GM23338 (cell line): ENCODE data around the gene VWA5A. TPM values are rescaled to one million over a fixed set of nuclear protein-coding genes. Genes with fewer than 3 reads are reported as not detected.

Source experiments
- ATAC-seq: fragments of 200-7000 bp; cut with Tn5 transposase; 3 replicates; pipeline ENCODE4 v1.9.1; 2020
- DNase-seq: peaks from one replicate; pipeline ENCODE4 v3.0.0-alpha.2; 2015; ENCODE audit warnings: low spot score
- H2AFZ ChIP-seq: fragments of 200-600 bp; sonication (generic); 2 replicates; pipeline ENCODE4 v1.8.0; 2016; ENCODE audit warnings: antibody characterized with exemption, mild to moderate bottlenecking, moderate library complexity
- H3F3A ChIP-seq: fragments of 200-600 bp; sonication (generic); replicated peaks from 2 replicates; pipeline ENCODE4 v1.8.0; 2017; ENCODE audit warnings: antibody characterized with exemption, mixed run types, low read depth
- H3K27ac ChIP-seq: fragments of 200-600 bp; sonication (generic); 2 replicates; pipeline ENCODE4 v1.6.1; 2016; ENCODE audit warnings: low read depth
- H3K27me3 ChIP-seq: fragments of 200-600 bp; sonication (generic); 2 replicates; pipeline ENCODE4 v1.8.0; 2016; ENCODE audit warnings: mild to moderate bottlenecking, mixed run types, moderate library complexity; ENCODE audit not compliant: insufficient read depth
- H3K36me3 ChIP-seq: fragments of 200-600 bp; sonication (generic); 2 replicates; pipeline ENCODE4 v1.8.0; 2016; ENCODE audit warnings: mild to moderate bottlenecking; ENCODE audit not compliant: insufficient read depth
- H3K4me1 ChIP-seq: fragments of 200-600 bp; sonication (generic); 2 replicates; pipeline ENCODE4 v1.8.0; 2016; ENCODE audit warnings: mild to moderate bottlenecking, moderate library complexity; ENCODE audit not compliant: insufficient read depth
- H3K4me2 ChIP-seq: fragments of 200-600 bp; sonication (generic); 2 replicates; pipeline ENCODE4 v1.7.1; 2017; ENCODE audit warnings: mixed run types
- H3K4me3 ChIP-seq: fragments of 200-600 bp; sonication (generic); 2 replicates; pipeline ENCODE4 v1.6.1; 2016; ENCODE audit warnings: mixed run types
- H3K79me2 ChIP-seq: fragments of 200-600 bp; sonication (generic); replicated peaks from 2 replicates; pipeline ENCODE4 v1.8.0; 2017; ENCODE audit warnings: mild to moderate bottlenecking; ENCODE audit not compliant: insufficient read depth
- H3K9me2 ChIP-seq: fragments of 200-600 bp; sonication (generic); 2 replicates; pipeline ENCODE4 v1.8.0; 2017; ENCODE audit not compliant: insufficient read depth
- H4K20me1 ChIP-seq: fragments of 200-600 bp; sonication (generic); replicated peaks from 2 replicates; pipeline ENCODE4 v1.8.0; 2017; ENCODE audit warnings: mild to moderate bottlenecking; ENCODE audit not compliant: insufficient read depth
- H3K27ac Mint-ChIP-seq: 2 replicates; pipeline ENCODE4 v1.8.0; 2020; ENCODE audit warnings: inconsistent platforms, mild to moderate bottlenecking, moderate library complexity, mixed read lengths
- H3K27me3 Mint-ChIP-seq: 3 replicates; pipeline ENCODE4 v1.8.0; 2022; ENCODE audit warnings: low read depth, mild to moderate bottlenecking, moderate library complexity, mixed read lengths, inconsistent platforms; ENCODE audit not compliant: insufficient read depth, poor library complexity
- H3K36me3 Mint-ChIP-seq: 3 replicates; pipeline ENCODE4 v1.8.0; 2021; ENCODE audit warnings: low read depth, mild to moderate bottlenecking, inconsistent platforms, moderate library complexity, mixed read lengths
- H3K4me1 Mint-ChIP-seq: 3 replicates; pipeline ENCODE4 v1.8.0; 2020; ENCODE audit warnings: mild to moderate bottlenecking, inconsistent platforms, mixed read lengths
- H3K4me3 Mint-ChIP-seq: 3 replicates; pipeline ENCODE4 v1.8.0; 2021; ENCODE audit warnings: moderate library complexity, mild to moderate bottlenecking, inconsistent platforms, mixed read lengths
- H3K9me3 Mint-ChIP-seq: 3 replicates; pipeline ENCODE4 v1.8.0; 2020; ENCODE audit warnings: moderate library complexity, mild to moderate bottlenecking, inconsistent platforms, mixed read lengths
- EZH2phosphoT487 ChIP-seq: fragments of 200-600 bp; sonication (generic); IDR thresholded peaks from one replicate; pipeline ENCODE4 v1.8.1; 2018; ENCODE audit warnings: antibody characterized with exemption; ENCODE audit not compliant: unreplicated experiment
- NANOG ChIP-seq: IDR thresholded peaks from 2 replicates; pipeline ENCODE4 v1.6.1; 2016; ENCODE audit warnings: antibody characterized with exemption, borderline replicate concordance
- ZNF331 ChIP-seq: fragments of 250-450 bp; sonication (Bioruptor Pico); IDR thresholded peaks from 2 replicates; pipeline ENCODE4 v1.5.0; 2020; ENCODE audit warnings: low read depth, mild to moderate bottlenecking, moderate library complexity
- polyA plus RNA-seq: library from polyadenylated mRNA; unstranded; fragments of >200 nt; fragmentation: Nextera tagmentation; extraction: Ambion mirVana; gene quantifications from 2 replicates; pipeline ENCODE4 v1.2.1, GENCODE V29; 2016
- total RNA-seq: library from RNA; depleted of rRNA; stranded (reverse); fragments of >200 nt; shearing (Covaris generic); gene quantifications from 2 replicates; pipeline ENCODE4 v1.2.3, GENCODE V29; 2014
- TF ChIP-seq, protein P1 (sequence below): fragments of 250-450 bp; sonication (Bioruptor Pico); IDR thresholded peaks from 2 replicates; pipeline ENCODE4 v1.5.0; 2020; ENCODE audit warnings: mild to moderate bottlenecking, moderate library complexity
- TF ChIP-seq, protein P2 (sequence below): IDR thresholded peaks from 2 replicates; pipeline ENCODE4 v1.6.1; 2016; ENCODE audit warnings: antibody characterized with exemption

VWA5A gene
- total and polyA plus RNA-seq, 2 experiments from 2014 or later: 10.0 to 13.5 TPM

DNA sequence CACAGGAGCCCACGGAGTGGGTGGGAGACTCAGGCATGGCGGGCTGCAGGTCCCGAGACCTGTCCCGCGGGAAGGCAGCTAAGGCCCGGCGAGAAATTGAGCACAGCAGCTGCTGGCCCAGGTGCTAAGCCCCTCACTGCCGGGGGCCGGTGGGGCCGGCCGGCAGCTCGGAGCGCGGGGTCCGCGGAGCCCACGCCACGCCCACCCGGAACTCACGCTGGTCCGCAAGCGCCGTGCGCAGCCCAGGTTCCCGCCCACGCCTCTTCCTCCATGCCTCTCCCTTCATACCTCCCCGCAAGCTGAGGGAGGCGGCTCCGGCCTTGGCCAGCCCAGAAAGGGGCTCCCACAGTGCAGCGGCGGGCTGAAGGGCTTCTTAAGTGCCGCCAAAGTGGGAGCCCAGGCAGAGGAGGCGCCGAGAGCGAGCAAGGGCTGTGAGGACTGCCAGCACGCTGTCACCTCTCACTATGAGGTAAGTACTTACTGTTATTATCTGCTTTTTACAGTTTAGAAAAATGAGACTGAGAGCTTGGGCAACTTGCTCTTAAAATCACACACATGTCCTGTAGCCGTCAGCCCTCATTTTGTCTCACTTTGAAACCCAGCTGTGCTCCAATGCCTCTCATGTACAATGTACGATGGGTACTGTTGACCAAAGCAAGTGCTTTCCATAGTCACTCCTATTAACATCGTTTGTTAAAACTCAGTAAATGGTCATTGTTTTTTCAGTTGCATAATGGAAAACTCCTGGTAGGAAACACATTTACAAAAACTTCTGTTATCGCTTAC is 55.7 kb downstream of the VWA5A start (continued):
- TF ChIP-seq, protein P1, sequence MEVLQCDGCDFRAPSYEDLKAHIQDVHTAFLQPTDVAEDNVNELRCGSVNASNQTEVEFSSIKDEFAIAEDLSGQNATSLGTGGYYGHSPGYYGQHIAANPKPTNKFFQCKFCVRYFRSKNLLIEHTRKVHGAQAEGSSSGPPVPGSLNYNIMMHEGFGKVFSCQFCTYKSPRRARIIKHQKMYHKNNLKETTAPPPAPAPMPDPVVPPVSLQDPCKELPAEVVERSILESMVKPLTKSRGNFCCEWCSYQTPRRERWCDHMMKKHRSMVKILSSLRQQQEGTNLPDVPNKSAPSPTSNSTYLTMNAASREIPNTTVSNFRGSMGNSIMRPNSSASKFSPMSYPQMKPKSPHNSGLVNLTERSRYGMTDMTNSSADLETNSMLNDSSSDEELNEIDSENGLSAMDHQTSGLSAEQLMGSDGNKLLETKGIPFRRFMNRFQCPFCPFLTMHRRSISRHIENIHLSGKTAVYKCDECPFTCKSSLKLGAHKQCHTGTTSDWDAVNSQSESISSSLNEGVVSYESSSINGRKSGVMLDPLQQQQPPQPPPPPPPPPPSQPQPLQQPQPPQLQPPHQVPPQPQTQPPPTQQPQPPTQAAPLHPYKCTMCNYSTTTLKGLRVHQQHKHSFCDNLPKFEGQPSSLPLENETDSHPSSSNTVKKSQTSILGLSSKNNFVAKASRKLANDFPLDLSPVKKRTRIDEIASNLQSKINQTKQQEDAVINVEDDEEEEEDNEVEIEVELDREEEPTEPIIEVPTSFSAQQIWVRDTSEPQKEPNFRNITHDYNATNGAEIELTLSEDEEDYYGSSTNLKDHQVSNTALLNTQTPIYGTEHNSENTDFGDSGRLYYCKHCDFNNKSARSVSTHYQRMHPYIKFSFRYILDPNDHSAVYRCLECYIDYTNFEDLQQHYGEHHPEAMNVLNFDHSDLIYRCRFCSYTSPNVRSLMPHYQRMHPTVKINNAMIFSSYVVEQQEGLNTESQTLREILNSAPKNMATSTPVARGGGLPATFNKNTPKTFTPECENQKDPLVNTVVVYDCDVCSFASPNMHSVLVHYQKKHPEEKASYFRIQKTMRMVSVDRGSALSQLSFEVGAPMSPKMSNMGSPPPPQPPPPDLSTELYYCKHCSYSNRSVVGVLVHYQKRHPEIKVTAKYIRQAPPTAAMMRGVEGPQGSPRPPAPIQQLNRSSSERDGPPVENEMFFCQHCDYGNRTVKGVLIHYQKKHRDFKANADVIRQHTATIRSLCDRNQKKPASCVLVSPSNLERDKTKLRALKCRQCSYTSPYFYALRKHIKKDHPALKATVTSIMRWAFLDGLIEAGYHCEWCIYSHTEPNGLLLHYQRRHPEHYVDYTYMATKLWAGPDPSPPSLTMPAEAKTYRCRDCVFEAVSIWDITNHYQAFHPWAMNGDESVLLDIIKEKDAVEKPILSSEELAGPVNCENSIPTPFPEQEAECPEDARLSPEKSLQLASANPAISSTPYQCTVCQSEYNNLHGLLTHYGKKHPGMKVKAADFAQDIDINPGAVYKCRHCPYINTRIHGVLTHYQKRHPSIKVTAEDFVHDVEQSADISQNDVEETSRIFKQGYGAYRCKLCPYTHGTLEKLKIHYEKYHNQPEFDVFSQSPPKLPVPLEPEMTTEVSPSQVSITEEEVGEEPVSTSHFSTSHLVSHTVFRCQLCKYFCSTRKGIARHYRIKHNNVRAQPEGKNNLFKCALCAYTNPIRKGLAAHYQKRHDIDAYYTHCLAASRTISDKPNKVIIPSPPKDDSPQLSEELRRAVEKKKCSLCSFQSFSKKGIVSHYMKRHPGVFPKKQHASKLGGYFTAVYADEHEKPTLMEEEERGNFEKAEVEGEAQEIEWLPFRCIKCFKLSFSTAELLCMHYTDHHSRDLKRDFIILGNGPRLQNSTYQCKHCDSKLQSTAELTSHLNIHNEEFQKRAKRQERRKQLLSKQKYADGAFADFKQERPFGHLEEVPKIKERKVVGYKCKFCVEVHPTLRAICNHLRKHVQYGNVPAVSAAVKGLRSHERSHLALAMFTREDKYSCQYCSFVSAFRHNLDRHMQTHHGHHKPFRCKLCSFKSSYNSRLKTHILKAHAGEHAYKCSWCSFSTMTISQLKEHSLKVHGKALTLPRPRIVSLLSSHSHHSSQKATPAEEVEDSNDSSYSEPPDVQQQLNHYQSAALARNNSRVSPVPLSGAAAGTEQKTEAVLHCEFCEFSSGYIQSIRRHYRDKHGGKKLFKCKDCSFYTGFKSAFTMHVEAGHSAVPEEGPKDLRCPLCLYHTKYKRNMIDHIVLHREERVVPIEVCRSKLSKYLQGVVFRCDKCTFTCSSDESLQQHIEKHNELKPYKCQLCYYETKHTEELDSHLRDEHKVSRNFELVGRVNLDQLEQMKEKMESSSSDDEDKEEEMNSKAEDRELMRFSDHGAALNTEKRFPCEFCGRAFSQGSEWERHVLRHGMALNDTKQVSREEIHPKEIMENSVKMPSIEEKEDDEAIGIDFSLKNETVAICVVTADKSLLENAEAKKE (CRISPR knock-in tag): no peak
- no peak for TF ChIP-seq NANOG

DNA sequence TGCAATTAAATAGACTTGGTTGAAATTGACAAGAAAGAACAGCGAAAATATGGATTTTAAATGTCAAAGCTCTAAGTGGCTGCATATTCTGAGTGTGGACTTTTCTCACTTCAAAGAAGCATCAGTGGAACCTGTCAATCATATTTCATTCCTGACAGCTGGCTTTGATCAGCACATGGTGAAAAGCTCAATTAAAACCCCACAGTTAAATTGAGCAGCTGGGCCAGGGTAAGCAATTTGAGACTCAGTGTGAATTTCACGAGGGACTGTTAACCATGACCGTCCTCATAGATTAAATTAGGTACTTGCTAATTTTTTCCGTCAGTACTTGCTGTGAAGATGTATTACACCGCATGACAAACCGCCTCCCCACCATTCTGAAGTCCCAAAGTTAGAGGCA is 56.9 kb downstream of the VWA5A start:
- Histone ChIP-seq H3K9me2 (no peaks in the 10 kb centered on the region), H3K27me3 (peaks cover 79% of the 10 kb centered on the region), H3F3A (no peaks in the 10 kb centered on the region), H3K36me3 (no peaks in the 10 kb centered on the region), H2AFZ (no peak overlapping the region), H3K27ac (no peak overlapping the region), H4K20me1 (peaks cover 6% of the 10 kb centered on the region; the same call in 1 of the 2 replicates), H3K4me2 (no peak overlapping the region), H3K4me3 (no peak overlapping the region), H3K4me1 (no peaks in the 10 kb centered on the region; the same call in 1 of the 2 replicates), H3K79me2 (no peaks in the 10 kb centered on the region)
- Mint-ChIP-seq H3K27me3 (peaks cover 45% of the 10 kb centered on the region), H3K27ac (no peak overlapping the region), H3K4me1 (peaks cover 15% of the 10 kb centered on the region; the same call in 2 of the 3 replicates), H3K36me3 (peaks cover 6% of the 10 kb centered on the region; the same call in 1 of the 3 replicates), H3K4me3 (no peak overlapping the region), H3K9me3 (peaks cover 6% of the 10 kb centered on the region)
- ATAC-seq (no peak), DNase-seq (no peak)
- TF ChIP-seq, protein P2, sequence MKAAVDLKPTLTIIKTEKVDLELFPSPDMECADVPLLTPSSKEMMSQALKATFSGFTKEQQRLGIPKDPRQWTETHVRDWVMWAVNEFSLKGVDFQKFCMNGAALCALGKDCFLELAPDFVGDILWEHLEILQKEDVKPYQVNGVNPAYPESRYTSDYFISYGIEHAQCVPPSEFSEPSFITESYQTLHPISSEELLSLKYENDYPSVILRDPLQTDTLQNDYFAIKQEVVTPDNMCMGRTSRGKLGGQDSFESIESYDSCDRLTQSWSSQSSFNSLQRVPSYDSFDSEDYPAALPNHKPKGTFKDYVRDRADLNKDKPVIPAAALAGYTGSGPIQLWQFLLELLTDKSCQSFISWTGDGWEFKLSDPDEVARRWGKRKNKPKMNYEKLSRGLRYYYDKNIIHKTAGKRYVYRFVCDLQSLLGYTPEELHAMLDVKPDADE: no peak
- TF ChIP-seq, protein P1 (CRISPR knock-in tag): no peak
- TF ChIP-seq EZH2phosphoT487 (no peak), ZNF331 (CRISPR knock-in tag) (no peak)
